ENCODE data around the gene LINGO1. TPM values are rescaled to one million over a fixed set of nuclear protein-coding genes. Genes with fewer than 3 reads are reported as not detected.

LINGO1 gene
- total RNA-seq, 1 donor from 2014 or later: 41.3 TPM

GRCh38 chr15:77630956-77631744 lies 1.6 kb downstream of the LINGO1 start:
- H3K4me1 Mint-ChIP-seq (ENCODE audit: low read depth): peaks cover 21% of the 10 kb centered on the region
- no peaks in the 10 kb centered on the region for H3K36me3 Mint-ChIP-seq (ENCODE audit: insufficient read depth)
- no peak for DNase-seq (ENCODE audit: low spot score, unreplicated experiment)
- TF ChIP-seq CTCF (IDR thresholded peaks at IDR 0.05; ENCODE audit: unreplicated experiment): peak; percentile 9
- no peak overlapping the region for H3K27ac Mint-ChIP-seq
- H3K4me3 Mint-ChIP-seq (ENCODE audit: low read depth): peak overlapping the region; percentile 65
- H3K9me3 Mint-ChIP-seq (ENCODE audit: low read depth): no peaks in the 10 kb centered on the region
- H3K27me3 Mint-ChIP-seq: peaks cover 9% of the 10 kb centered on the region

GRCh38 chr15:77630056-77630455 lies 2.7 kb downstream of the LINGO1 start:
- H3K27ac Mint-ChIP-seq: no peak overlapping the region
- no peaks in the 10 kb centered on the region for H3K9me3 Mint-ChIP-seq (ENCODE audit: low read depth)
- H3K4me1 Mint-ChIP-seq (ENCODE audit: low read depth): peaks cover 21% of the 10 kb centered on the region
- H3K36me3 Mint-ChIP-seq (ENCODE audit: insufficient read depth): no peaks in the 10 kb centered on the region
- H3K27me3 Mint-ChIP-seq: no peaks in the 10 kb centered on the region
- no peak overlapping the region for H3K4me3 Mint-ChIP-seq (ENCODE audit: low read depth)
- no peak for DNase-seq (ENCODE audit: low spot score, unreplicated experiment)
- TF ChIP-seq CTCF (IDR thresholded peaks at IDR 0.05; ENCODE audit: unreplicated experiment): no peak

GRCh38 chr15:77629070-77630030 lies 3.4 kb downstream of the LINGO1 start:
- peak overlapping the region; percentile 37 for H3K27ac Mint-ChIP-seq
- TF ChIP-seq CTCF (IDR thresholded peaks at IDR 0.05; ENCODE audit: unreplicated experiment): no peak
- no peaks in the 10 kb centered on the region for H3K27me3 Mint-ChIP-seq
- H3K4me3 Mint-ChIP-seq (ENCODE audit: low read depth): peak overlapping the region; percentile 36
- H3K36me3 Mint-ChIP-seq (ENCODE audit: insufficient read depth): no peaks in the 10 kb centered on the region
- no peak for DNase-seq (ENCODE audit: low spot score, unreplicated experiment)
- H3K9me3 Mint-ChIP-seq (ENCODE audit: low read depth): no peaks in the 10 kb centered on the region
- peaks cover 21% of the 10 kb centered on the region for H3K4me1 Mint-ChIP-seq (ENCODE audit: low read depth)

GRCh38 chr15:77628010-77628409 lies 4.7 kb downstream of the LINGO1 start:
- H3K9me3 Mint-ChIP-seq (ENCODE audit: low read depth): no peaks in the 10 kb centered on the region
- H3K36me3 Mint-ChIP-seq (ENCODE audit: insufficient read depth): no peaks in the 10 kb centered on the region
- H3K4me3 Mint-ChIP-seq (ENCODE audit: low read depth): no peak overlapping the region
- H3K27me3 Mint-ChIP-seq: no peaks in the 10 kb centered on the region
- no peak for DNase-seq (ENCODE audit: low spot score, unreplicated experiment)
- peaks cover 25% of the 10 kb centered on the region for H3K4me1 Mint-ChIP-seq (ENCODE audit: low read depth)
- no peak overlapping the region for H3K27ac Mint-ChIP-seq
- no peak for TF ChIP-seq CTCF (IDR thresholded peaks at IDR 0.05; ENCODE audit: unreplicated experiment)

GRCh38 chr15:77627581-77627980 lies 5.1 kb downstream of the LINGO1 start:
- no peak for DNase-seq (ENCODE audit: low spot score, unreplicated experiment)
- H3K9me3 Mint-ChIP-seq (ENCODE audit: low read depth): no peaks in the 10 kb centered on the region
- no peaks in the 10 kb centered on the region for H3K27me3 Mint-ChIP-seq
- H3K36me3 Mint-ChIP-seq (ENCODE audit: insufficient read depth): no peaks in the 10 kb centered on the region
- peaks cover 30% of the 10 kb centered on the region for H3K4me1 Mint-ChIP-seq (ENCODE audit: low read depth)
- no peak for TF ChIP-seq CTCF (IDR thresholded peaks at IDR 0.05; ENCODE audit: unreplicated experiment)
- no peak overlapping the region for H3K27ac Mint-ChIP-seq
- H3K4me3 Mint-ChIP-seq (ENCODE audit: low read depth): no peak overlapping the region

Measured in progenitor cell of endocrine pancreas (in vitro differentiated cells).